ENCODE results near the gene OR52I1.
A peak's percentile ranks its signal among the peaks of the same experiment; 100 is the strongest.

OR52I1 gene, protein sequence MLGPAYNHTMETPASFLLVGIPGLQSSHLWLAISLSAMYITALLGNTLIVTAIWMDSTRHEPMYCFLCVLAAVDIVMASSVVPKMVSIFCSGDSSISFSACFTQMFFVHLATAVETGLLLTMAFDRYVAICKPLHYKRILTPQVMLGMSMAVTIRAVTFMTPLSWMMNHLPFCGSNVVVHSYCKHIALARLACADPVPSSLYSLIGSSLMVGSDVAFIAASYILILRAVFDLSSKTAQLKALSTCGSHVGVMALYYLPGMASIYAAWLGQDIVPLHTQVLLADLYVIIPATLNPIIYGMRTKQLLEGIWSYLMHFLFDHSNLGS

DNA sequence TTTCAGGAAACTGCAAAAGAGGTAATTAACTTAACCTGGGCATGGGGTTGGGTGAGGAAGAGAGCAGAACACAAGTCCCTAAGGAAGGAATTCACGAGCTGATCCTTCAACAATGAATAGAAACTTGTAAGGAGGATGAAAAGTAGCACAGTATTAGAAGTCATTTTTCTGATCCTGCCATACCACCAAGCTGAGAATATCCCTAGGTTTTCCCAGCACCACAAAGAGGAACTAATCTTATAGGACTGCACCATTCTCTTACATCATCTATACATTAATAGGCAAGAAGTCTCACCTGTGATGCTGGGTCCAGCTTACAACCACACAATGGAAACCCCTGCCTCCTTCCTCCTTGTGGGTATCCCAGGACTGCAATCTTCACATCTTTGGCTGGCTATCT lies at the start of gene OR52I1:
Gene OR52I1, plus strand, starts transcription at position 301 of the 400 bp plus-strand sequence. Its CDS starts 0 bp downstream, at position 301.
- no peak for DNase-seq

- no peak for DNase-seq
These were observed 48.9 kb upstream of the OR52I1 start, which contains the start of gene OR52M1 for GRCh38 chr11:4544891-4545290. OR52M1 (plus strand) TSS chr11:4545191; CDS start chr11:4545191, 0 bp downstream.

DNA sequence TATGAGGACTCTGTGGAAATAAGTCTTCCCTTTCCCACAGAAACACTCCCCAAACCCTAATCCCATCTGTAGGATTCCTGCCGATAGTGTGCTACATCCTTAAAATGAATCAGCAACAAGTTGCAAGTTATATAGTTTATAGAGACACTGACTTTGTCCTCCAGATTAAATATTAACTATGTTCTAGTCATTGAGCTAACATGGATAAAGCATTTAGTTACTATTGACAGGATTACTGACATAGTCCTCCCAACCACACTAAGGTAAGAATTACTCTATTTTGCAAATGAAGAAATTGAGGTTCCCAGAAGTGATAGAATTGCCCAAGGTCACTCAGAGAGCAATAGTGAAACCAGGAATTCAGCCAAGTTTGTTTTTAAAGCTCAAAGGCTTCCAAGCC lies 47.0 kb upstream of the OR52I1 start:
- no peak for DNase-seq

DNA sequence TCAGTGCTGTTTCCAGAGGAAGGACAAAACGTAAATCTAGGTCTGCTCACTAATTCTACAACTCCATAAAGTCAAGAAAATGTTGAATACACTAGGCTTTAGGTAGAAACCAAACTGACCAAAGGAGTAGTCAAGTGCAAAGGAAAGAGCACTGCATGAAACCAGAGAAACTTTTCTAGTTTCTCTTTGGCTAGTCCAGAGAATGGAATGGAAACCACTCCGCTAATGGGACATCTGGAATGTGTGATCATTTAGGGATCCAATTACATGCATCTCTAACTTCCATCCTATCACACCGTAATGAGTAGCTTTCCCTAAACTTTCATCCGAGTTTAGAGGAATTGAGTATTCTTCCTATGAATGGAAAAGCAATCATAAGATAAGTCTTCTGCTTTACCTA lies 46.4 kb upstream of the OR52I1 start:
- DNase-seq, result no peak

DNA sequence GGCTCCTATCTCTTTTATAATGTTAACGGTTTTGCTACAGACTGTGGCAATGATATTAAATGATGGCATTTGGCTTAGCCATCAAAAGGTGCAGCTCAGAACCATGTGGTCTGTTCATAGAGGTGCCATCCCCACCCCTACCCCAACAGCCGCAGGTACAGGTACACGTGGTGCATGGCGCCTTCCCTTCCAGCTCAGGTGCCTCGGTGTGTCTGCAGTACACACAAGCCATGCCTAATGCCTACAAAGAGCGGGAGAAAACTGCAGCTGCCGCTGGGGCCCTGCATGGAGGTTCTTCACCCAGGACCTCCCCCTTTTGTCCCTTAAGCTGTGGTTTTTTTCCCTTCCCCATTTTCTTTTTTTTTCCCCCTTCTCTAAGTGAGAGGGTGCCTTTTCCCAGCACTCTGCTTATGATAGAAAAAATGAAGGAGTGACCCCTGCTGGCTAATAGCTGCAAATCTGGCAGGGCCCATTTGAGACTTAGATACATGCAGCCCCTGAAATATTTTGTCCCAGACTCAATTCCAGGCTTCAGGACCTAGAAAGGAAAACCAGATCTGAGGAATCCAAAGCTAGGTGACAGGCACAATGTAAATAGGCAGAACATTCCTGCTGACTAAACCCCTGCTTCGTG lies 42.4 kb upstream of the OR52I1 start:
- no peak for DNase-seq

- no peak for DNase-seq
These were observed 34.1 kb upstream of the OR52I1 start for GRCh38 chr11:4559527-4560440.

GRCh38 chr11:4560467-4560866 lies 33.4 kb upstream of the OR52I1 start:
- DNase-seq, result no peak

DNA sequence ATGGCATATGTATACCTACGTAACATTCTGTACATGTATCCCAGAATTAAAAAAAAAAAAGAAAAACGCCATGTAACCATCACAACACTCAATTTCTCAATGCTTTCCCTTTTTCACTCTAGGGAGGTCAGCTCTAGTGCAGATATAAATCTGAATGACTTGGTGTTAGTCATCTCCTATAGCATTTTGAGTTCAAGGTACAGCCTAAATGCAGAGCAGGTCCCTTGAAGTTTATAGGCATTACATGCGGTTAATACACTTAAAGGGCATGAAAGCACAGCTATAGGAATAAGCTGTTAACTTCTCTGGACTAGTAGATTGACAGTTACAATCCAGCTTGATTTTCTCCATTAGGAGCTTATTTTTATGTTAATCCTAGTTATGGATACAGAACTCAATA lies 28.5 kb upstream of the OR52I1 start:
- no peak for DNase-seq

- no peak for DNase-seq
These were observed 24.8 kb upstream of the OR52I1 start for GRCh38 chr11:4569075-4569474.

- no peak for DNase-seq
These were observed 17.0 kb upstream of the OR52I1 start for GRCh38 chr11:4576880-4577279.

- no peak for DNase-seq
These were observed 16.1 kb upstream of the OR52I1 start for GRCh38 chr11:4577761-4578160.

DNA sequence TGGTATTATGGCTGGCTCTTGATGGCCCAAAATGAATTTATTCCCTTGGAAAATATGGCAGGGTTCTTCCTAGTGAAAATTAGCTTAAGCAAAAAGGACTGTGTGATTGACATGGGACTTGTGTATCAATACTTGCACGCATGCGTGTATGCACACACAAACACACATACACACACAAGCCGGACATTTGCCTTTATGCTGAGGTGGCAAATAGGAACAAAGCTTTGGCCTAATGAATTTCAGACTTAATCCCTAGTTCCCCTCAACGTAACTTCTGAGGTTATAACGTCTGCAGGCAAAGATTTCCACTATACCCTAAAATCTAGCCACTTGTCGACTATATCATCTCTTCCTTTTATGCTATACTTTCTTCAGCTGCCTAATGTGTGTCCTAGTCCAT lies 15.2 kb upstream of the OR52I1 start:
- DNase-seq, result no peak

DNA sequence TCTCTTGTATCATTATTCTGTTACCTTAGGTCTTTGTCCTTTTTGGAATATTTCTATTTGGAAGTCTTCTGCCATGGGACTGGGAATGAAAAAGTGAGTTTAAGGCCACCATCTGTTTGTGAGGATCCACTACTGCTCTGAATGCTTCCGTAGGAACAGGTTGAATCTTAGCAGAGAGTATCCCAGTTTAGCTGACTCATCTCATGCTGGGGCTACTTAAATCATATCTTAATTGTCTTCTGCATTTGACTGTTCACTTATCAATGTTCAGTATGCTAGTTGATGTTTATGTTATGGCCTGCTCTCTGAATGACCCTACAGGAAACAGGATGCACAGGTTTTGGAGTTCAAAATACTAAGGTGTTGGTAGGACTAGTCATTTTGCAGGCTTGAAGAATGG lies 13.7 kb upstream of the OR52I1 start:
- no peak for DNase-seq

DNA sequence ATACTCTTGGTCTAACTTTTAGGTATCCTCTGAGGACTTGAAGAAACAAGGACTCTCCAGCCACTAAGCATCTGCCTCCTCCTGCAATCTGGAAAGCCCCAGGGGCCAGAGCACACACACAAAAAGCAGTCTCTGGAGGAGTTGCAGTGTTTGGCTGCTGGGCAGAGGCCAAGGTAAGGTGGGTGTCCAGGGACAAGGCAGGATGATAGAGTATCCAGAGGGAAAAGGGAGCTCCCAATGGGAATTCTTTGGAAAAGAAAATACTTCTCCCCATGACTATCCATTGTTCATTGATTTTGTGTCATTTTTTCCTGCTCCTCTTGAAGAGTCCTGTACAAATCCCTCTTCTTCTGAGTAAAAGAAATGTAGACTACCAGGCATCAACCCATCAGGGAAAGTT lies 12.4 kb upstream of the OR52I1 start, which contains the start of gene OR52I2:
Gene OR52I2, plus strand, starts transcription at position 301 of the 400 bp plus-strand sequence.
- DNase-seq, result no peak

DNA sequence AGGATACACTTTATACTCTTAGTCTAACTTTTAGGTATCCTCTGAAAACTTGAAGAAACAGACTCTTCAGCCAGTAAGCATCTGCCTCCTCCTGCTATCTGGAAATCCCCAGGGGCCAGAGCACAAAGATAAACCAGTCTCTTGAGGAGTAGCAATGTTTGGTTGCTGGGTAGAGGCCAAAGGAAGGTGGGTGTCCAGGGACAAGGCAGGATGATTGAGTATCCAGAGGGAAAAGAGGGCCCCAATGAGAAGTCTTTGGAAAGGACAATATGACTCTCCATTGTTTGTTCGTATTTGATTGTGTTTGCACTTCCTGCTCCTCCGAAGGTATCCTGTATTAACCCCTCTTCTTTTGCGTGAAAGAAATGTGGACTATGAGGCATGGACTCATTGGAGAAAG lies 4.8 kb upstream of the OR52I1 start:
- no peak for DNase-seq

GRCh38 chr11:4605057-4605456 lies 11.2 kb downstream of the OR52I1 start:
- DNase-seq, result no peak

DNA sequence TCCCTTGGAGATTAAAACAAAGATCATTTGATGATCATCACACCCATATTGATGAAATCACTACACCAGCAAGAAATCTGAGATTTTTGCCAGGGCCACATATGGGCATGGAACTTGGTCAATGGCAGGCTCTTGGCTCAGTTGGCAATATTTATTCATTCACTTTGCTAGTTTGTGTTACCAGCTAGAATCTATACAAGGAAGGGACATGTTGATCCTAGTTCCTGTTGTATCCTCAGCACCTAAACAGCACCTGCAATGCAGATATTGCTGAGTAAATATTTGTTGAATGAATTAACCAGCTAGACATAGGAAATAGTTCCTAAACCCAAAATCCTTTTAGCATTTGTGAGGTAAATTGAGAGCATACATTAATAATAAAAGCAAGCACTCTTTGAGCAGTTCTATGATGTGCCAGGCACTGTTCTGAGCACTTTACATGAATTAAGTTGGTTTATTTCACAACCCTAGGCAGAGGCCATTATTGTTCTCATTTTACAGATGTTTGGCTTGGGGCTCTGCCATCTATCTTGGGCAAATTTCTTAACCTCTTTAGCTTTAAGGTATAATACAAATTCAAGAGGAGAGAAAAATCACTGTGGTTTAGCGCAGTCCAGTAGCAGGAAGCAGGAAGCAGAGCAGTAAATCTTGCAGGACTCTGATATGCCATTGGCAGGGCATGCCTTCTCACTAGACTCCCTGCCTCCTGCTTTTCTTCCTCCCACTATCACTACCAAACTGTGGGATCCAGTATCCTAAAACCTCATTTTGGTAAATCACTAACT lies 12.6 kb downstream of the OR52I1 start:
- DNase-seq, result no peak

- no peak for DNase-seq
These were observed 13.3 kb downstream of the OR52I1 start for GRCh38 chr11:4607096-4607495.

GRCh38 chr11:4607781-4608666 lies 14.2 kb downstream of the OR52I1 start, which contains the start of gene TRIM68:
TRIM68 (minus strand) TSS chr11:4608231; CDS start chr11:4605504, 2,727 bp downstream.
- peak; percentile 97 for DNase-seq

- DNase-seq, result no peak
These were observed 16.6 kb downstream of the OR52I1 start for GRCh38 chr11:4610258-4610935.

GRCh38 chr11:4611986-4612385 lies 18.1 kb downstream of the OR52I1 start:
- DNase-seq, result no peak

All from activated CD8-positive, alpha-beta memory T cell treated with anti-CD3 and anti-CD28 coated beads for 24 hours (primary cell).